Measurements from ENCODE around the gene COPZ1.
"Not testable (repeated sequence)": the region's sequence is repeated elsewhere in the genome, so short reads cannot be mapped to it uniquely, and the experiment has no call there.

The COPZ1 gene

GRCh38 chr12:54301428-54302048 is 23.4 kb upstream of the COPZ1 start:
- Mint-ChIP-seq H3K4me3 (no peak overlapping the region), H3K36me3 (ENCODE audit: low read depth) (no peaks in the 10 kb centered on the region), H3K9me3 (no peaks in the 10 kb centered on the region), H3K4me1 (ENCODE audit: low read depth) (peaks cover 8% of the 10 kb centered on the region), H3K27ac (no peak overlapping the region), H3K27me3 (ENCODE audit: low read depth) (peaks cover 76% of the 10 kb centered on the region)

- Mint-ChIP-seq H3K36me3 (ENCODE audit: low read depth) (no peaks in the 10 kb centered on the region), H3K4me1 (ENCODE audit: low read depth) (peaks cover 9% of the 10 kb centered on the region), H3K27me3 (ENCODE audit: low read depth) (peaks cover 73% of the 10 kb centered on the region), H3K9me3 (no peaks in the 10 kb centered on the region), H3K4me3 (no peak overlapping the region), H3K27ac (no peak overlapping the region)
Observed at GRCh38 chr12:54303640-54304039, 21.3 kb upstream of the COPZ1 start.

- Mint-ChIP-seq H3K27ac (no peak overlapping the region), H3K9me3 (no peaks in the 10 kb centered on the region), H3K4me1 (ENCODE audit: low read depth) (peaks cover 9% of the 10 kb centered on the region), H3K36me3 (ENCODE audit: low read depth) (no peaks in the 10 kb centered on the region), H3K4me3 (no peak overlapping the region), H3K27me3 (ENCODE audit: low read depth) (peaks cover 67% of the 10 kb centered on the region)
Observed at GRCh38 chr12:54304187-54304810, 20.6 kb upstream of the COPZ1 start.

GRCh38 chr12:54306925-54307741 is 17.8 kb upstream of the COPZ1 start:
- Mint-ChIP-seq H3K4me3 (no peak overlapping the region), H3K27me3 (ENCODE audit: low read depth) (peaks cover 47% of the 10 kb centered on the region), H3K27ac (no peak overlapping the region), H3K4me1 (ENCODE audit: low read depth) (peaks cover 9% of the 10 kb centered on the region), H3K9me3 (no peaks in the 10 kb centered on the region), H3K36me3 (ENCODE audit: low read depth) (no peaks in the 10 kb centered on the region)

- Mint-ChIP-seq H3K4me1 (ENCODE audit: low read depth) (peaks cover 6% of the 10 kb centered on the region), H3K27me3 (ENCODE audit: low read depth) (peaks cover 23% of the 10 kb centered on the region), H3K9me3 (no peaks in the 10 kb centered on the region), H3K36me3 (ENCODE audit: low read depth) (no peaks in the 10 kb centered on the region), H3K27ac (no peak overlapping the region), H3K4me3 (no peak overlapping the region)
Observed at GRCh38 chr12:54311051-54311450, 13.9 kb upstream of the COPZ1 start.

- H3K36me3 Mint-ChIP-seq (ENCODE audit: low read depth); H3K27ac Mint-ChIP-seq; H3K9me3 Mint-ChIP-seq; H3K4me3 Mint-ChIP-seq; H3K4me1 Mint-ChIP-seq (ENCODE audit: low read depth): not testable (repeated sequence)
- H3K27me3 Mint-ChIP-seq (ENCODE audit: low read depth) = peaks cover 17% of the 10 kb centered on the region
Observed at GRCh38 chr12:54312309-54312708, 12.6 kb upstream of the COPZ1 start.

- Mint-ChIP-seq H3K4me3 (no peak overlapping the region), H3K36me3 (ENCODE audit: low read depth) (peaks cover 4% of the 10 kb centered on the region), H3K4me1 (ENCODE audit: low read depth) (peaks cover 4% of the 10 kb centered on the region), H3K9me3 (no peaks in the 10 kb centered on the region), H3K27ac (no peak overlapping the region), H3K27me3 (ENCODE audit: low read depth) (peaks cover 8% of the 10 kb centered on the region)
Observed at GRCh38 chr12:54321363-54321762, 3.6 kb upstream of the COPZ1 start.

- not testable (repeated sequence) for H3K36me3 Mint-ChIP-seq (ENCODE audit: low read depth); H3K27me3 Mint-ChIP-seq (ENCODE audit: low read depth); H3K9me3 Mint-ChIP-seq
- H3K4me1 Mint-ChIP-seq (ENCODE audit: low read depth) = peaks cover 29% of the 10 kb centered on the region
- peak overlapping the region; percentile 91 for H3K4me3 Mint-ChIP-seq
- peak overlapping the region; percentile 89 for H3K27ac Mint-ChIP-seq
Observed at GRCh38 chr12:54325442-54326109, 645 bp downstream of the COPZ1 start.

- Mint-ChIP-seq H3K27me3 (ENCODE audit: low read depth) (no peaks in the 10 kb centered on the region), H3K27ac (peak overlapping the region; percentile 58), H3K4me3 (peak overlapping the region; percentile 32), H3K9me3 (no peaks in the 10 kb centered on the region), H3K4me1 (ENCODE audit: low read depth) (peaks cover 45% of the 10 kb centered on the region), H3K36me3 (ENCODE audit: low read depth) (peaks cover 14% of the 10 kb centered on the region)
Observed at GRCh38 chr12:54328595-54329337, 3.8 kb downstream of the COPZ1 start.

- Mint-ChIP-seq H3K9me3 (no peaks in the 10 kb centered on the region), H3K36me3 (ENCODE audit: low read depth) (peaks cover 14% of the 10 kb centered on the region), H3K27me3 (ENCODE audit: low read depth) (no peaks in the 10 kb centered on the region), H3K4me3 (no peak overlapping the region), H3K4me1 (ENCODE audit: low read depth) (peaks cover 41% of the 10 kb centered on the region), H3K27ac (no peak overlapping the region)
Observed at GRCh38 chr12:54329759-54330158, 4.8 kb downstream of the COPZ1 start.

- peak overlapping the region; percentile 74 for H3K27ac Mint-ChIP-seq
- no peaks in the 10 kb centered on the region for H3K27me3 Mint-ChIP-seq (ENCODE audit: low read depth)
- H3K4me1 Mint-ChIP-seq (ENCODE audit: low read depth) = peaks cover 41% of the 10 kb centered on the region
- H3K36me3 Mint-ChIP-seq (ENCODE audit: low read depth) = peaks cover 10% of the 10 kb centered on the region
- no peak overlapping the region for H3K4me3 Mint-ChIP-seq
- H3K9me3 Mint-ChIP-seq = no peaks in the 10 kb centered on the region
Observed at GRCh38 chr12:54330442-54330841, 5.5 kb downstream of the COPZ1 start.

GRCh38 chr12:54331461-54331860 is 6.5 kb downstream of the COPZ1 start:
- H3K36me3 Mint-ChIP-seq (ENCODE audit: low read depth) = peaks cover 12% of the 10 kb centered on the region
- H3K4me3 Mint-ChIP-seq = no peak overlapping the region
- H3K9me3 Mint-ChIP-seq = no peaks in the 10 kb centered on the region
- H3K27ac Mint-ChIP-seq = peak overlapping the region; percentile 52
- H3K27me3 Mint-ChIP-seq (ENCODE audit: low read depth) = no peaks in the 10 kb centered on the region
- H3K4me1 Mint-ChIP-seq (ENCODE audit: low read depth) = peaks cover 41% of the 10 kb centered on the region

GRCh38 chr12:54333420-54334034 is 8.6 kb downstream of the COPZ1 start:
- no peaks in the 10 kb centered on the region for H3K27me3 Mint-ChIP-seq (ENCODE audit: low read depth)
- no peak overlapping the region for H3K4me3 Mint-ChIP-seq
- peak overlapping the region; percentile 24 for H3K27ac Mint-ChIP-seq
- peaks cover 33% of the 10 kb centered on the region for H3K4me1 Mint-ChIP-seq (ENCODE audit: low read depth)
- H3K36me3 Mint-ChIP-seq (ENCODE audit: low read depth) = peaks cover 12% of the 10 kb centered on the region
- no peaks in the 10 kb centered on the region for H3K9me3 Mint-ChIP-seq

Data from T-helper 1 cell treated with Interleukin-12 subunit alpha and Interleukin-12 subunit beta and Interleukin-4 antibody, amounts not matched to agents 30 μg/mL and 1 μg/mL, for 36 hours (primary cell).